ENCODE data around the gene OPCML.

OPCML gene

GRCh38 chr11:133531971-133532651, at the start of gene OPCML:
Gene OPCML, minus strand, starts transcription at chr11:133532501.
- no peak for DNase-seq (ENCODE audit: low read depth in 2 of 2)

DNA sequence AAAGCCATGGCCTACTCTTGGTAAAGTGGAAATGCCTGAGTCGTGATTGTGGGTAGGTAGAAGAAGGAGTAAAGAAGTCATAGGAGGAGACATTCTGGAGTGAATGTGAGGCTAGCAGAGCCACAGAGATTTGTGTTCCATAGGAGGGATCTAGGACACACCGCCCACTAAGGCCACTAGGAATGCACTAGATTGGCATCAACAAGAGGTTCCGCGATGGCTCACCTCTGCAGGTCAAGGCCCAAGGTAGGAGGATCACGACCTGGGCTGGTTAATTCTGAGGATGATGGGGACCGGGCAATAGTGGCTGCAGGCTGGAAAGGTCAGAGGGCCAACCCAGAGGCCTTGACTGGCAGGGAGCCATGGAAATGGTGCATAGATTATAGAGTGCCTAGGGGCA, 48.8 kb upstream of the OPCML start:
- no peak for DNase-seq (ENCODE audit: low read depth in 2 of 2)

GRCh38 chr11:133579165-133580031, 47.1 kb upstream of the OPCML start:
- no peak for DNase-seq (ENCODE audit: low read depth in 2 of 2)

GRCh38 chr11:133577403-133577802, 45.1 kb upstream of the OPCML start:
- no peak for DNase-seq (ENCODE audit: low read depth in 2 of 2)

GRCh38 chr11:133576351-133576750, 44.0 kb upstream of the OPCML start:
- DNase-seq (ENCODE audit: low read depth in 2 of 2), result peak in 1 of 2 donors; percentile 1

DNA sequence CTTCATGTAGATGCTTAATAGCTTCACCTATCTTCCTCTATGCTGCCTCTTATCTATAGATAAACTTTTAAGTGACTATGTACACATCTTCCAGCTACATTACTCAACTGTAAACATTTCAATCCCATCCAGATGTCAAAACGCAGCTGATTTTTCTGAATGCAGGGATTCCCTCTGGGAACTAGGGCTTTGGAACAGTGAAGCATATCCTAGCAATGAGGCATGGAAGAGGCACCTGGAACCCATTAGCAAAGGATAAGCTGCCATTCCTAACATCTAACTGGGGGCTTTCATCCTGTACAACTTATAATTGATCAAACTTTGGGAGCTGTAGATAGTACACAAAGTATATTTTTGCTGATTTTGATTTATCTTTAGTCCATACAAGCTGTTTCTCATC, 40.8 kb upstream of the OPCML start:
- no peak for DNase-seq (ENCODE audit: low read depth in 2 of 2)

- DNase-seq (ENCODE audit: low read depth in 2 of 2), result no peak
Observed at GRCh38 chr11:133570376-133570775, 38.1 kb upstream of the OPCML start.

- no peak for DNase-seq (ENCODE audit: low read depth in 2 of 2)
Observed at GRCh38 chr11:133563505-133564025, 31.3 kb upstream of the OPCML start.

DNA sequence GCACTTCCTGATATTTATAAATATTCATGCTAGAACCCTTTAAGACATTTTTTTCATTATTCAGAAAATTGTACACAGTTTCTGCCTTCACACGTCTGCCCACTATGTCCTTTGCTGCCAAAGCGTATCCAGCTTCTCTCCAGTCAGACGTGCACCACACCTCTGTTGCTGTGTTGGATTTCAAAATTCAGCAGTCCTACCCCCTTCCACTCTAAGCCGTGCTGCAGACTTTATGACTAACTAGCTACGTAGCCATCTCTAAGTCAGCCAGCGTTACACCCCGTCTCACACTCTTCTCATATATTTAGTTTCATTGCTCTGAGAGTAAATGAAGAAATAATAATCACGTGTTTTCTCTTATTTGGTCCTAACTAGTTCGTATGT, 28.2 kb upstream of the OPCML start:
- DNase-seq (ENCODE audit: low read depth in 2 of 2), result no peak

GRCh38 chr11:133559833-133560471, 27.7 kb upstream of the OPCML start:
- DNase-seq (ENCODE audit: low read depth in 2 of 2), result no peak

DNA sequence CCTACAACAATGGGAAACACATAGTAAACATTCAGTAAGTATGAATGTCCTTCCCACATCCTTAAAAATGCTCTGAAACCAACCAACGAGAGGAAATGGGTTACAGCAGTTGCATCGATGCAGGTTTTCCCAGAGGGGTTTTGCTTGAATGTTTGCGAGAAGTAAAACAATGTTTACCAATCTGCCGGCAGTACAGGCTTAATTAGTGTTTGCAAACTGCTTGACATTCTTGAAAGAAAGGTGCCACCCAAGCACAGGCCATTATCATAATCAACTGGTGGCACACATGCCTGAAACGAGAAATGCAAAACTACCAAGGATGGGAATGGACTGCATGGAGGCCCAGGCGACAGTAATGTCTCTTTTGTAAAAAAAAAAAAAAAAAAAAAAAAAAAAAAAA, 27.1 kb upstream of the OPCML start:
- DNase-seq (ENCODE audit: low read depth in 2 of 2), result no peak

DNA sequence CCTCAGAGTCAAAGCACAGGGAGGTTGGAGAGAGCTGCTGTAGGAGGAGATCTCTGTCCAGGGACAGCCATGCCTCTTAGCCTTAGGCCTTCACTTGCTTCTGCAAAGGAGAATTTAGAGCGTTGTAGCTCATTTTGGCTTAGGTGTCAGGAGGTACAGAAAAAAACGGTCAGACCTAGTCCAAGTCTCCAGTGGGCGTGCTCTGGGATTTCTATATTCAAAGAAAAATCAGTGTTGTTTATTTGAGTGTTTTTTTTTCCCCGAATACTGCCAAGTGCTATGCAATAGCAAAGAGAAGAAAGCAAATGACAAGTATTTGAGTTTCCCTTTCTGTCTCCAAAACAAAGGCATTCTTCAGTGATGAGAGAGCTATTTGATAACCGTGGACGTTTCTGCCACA, 22.7 kb upstream of the OPCML start:
- DNase-seq (ENCODE audit: low read depth in 2 of 2), result no peak

DNA sequence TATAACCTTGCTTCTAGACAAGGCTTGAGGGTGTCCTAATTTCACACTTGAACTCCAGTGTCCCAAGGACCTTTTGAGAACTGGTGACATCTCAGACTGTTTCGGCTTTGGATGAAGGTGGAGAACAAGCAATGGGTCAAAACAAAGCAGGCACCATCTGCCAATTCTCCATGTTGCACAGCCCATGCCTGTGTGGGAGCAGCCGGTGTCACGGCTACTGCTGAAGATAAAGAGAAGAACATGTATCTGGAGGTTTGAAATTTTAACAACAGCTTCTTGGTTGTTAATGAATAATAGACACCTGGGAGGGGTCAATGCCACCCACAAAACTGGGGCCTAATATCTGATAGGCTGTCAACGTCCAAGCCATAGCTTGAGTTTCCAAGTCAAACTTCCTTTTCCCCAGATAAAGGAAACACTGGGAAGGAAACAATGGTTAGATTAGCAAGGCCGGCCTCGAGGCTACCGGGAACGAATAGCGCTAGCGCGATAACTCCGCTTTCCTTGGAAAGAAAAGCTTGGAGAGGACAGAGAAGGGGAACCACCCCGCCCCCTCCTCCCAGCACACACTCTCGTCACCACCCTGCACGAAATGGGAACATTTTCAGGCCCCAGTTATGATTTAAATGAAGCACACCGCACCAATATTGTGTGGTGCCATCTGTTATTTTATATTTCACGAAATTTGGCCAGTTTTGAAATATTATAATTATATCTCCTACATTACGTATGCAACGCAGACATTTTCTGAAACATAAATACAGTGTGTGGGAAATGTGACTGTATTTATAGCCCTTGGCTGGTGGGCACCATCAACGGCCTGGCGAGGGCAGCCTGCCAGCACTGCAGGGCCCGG, 21.8 kb upstream of the OPCML start:
- no peak for DNase-seq (ENCODE audit: low read depth in 2 of 2)

GRCh38 chr11:133552938-133553337, 20.6 kb upstream of the OPCML start:
- no peak for DNase-seq (ENCODE audit: low read depth in 2 of 2)

GRCh38 chr11:133551064-133551463, 18.8 kb upstream of the OPCML start:
- DNase-seq (ENCODE audit: low read depth in 2 of 2), result no peak

DNA sequence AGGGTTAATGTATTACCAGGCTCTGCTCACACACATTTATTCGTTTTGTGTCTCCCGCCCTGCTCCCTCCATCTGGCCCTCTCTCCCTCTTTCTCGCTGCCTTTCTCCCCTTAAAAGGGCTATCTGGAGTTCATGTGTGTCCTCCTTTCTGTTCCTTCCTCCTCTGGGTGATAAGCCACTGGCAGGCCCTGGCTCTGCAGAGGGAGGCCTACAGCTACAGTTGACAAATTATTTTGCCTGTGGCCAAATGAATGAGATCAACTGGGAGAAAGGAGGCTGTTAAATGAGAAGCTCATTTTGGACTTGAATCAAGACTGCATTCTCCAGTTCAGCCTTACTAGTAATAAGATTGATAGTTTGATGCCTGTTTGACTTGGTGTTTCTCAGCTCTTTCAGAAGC, 17.5 kb upstream of the OPCML start:
- no peak for DNase-seq (ENCODE audit: low read depth in 2 of 2)

DNA sequence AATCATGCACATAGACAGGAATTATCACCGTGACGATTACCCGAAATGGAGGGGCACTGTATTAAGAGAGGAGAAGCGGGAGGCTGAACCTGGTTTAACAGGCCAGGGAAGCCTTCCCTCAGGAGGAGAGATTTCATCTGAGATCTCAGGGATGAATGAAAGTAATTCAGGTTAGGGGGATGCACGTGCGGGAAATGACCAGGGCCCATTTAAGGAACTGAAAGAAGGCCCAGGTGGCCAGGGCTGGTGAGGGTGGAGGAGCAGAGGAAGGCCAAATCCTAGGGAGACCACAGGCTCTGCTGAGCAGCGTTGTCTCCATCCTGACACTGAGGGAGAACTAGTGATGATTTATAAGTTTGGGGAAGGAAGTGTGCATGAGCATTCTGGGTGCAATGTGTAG, 16.3 kb upstream of the OPCML start:
- DNase-seq (ENCODE audit: low read depth in 2 of 2), result no peak

DNA sequence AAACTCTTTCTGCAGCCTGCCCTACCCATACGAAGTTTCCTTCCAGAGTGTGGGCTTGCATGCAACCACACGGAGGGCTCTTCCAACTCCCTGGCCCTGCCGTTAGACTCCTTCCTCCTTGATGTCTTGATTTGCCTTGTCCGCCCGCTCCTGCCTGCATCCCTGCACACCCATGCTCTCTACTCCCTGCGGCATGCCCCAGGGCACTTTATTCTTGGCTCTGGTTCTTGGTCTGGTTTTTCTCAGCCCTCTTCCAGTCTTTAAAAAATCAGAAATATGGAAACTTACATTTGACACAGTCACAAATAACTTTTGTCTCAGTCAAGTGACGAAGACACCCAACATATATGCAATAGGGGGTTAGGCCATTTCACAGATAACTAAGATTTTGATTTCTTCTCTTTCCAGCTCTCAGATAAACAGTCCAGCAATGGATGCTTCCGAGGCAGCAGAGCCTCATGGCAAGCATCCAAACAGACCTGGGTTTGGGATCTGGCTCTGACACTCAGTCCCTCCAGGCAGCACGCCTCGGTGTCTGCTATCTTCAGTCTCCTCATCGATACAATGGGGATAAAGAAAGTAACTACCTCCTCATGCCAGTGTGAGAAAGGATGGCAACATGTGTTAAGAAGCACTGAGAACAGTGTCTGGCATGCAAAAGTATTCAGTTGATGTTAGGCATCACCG, 15.7 kb upstream of the OPCML start:
- no peak for DNase-seq (ENCODE audit: low read depth in 2 of 2)

GRCh38 chr11:133545199-133545803, 13.0 kb upstream of the OPCML start:
- no peak for DNase-seq (ENCODE audit: low read depth in 2 of 2)

GRCh38 chr11:133541720-133542095, 9.4 kb upstream of the OPCML start:
- DNase-seq (ENCODE audit: low read depth in 2 of 2), result no peak
